ENCODE results near the gene RNF224. TPM values are rescaled to one million over a fixed set of nuclear protein-coding genes. Genes with fewer than 3 reads are reported as not detected.

Gene RNF224
- total and polyA plus RNA-seq, 4 experiments from 2014 or later = not detected

GRCh38 chr9:137201205-137201868 is 26.0 kb upstream of the RNF224 start:
- DNase-seq = no peak
- Histone ChIP-seq H3K36me3 (ENCODE audit: insufficient read depth, low read length) (no peaks in the 10 kb centered on the region), H3K27ac (ENCODE audit: low read depth, low read length) (peak overlapping the region; percentile 72), H3K9me3 (ENCODE audit: control insufficient read depth in 1 of 2, low read length in 2 of 2) (no peaks in the 10 kb centered on the region), H3K4me3 (ENCODE audit: low read length in 2 of 2) (peak overlapping the region; percentile 52 to 77), H3K4me1 (ENCODE audit: insufficient read depth, low read length) (peaks cover 47% of the 10 kb centered on the region), H3K27me3 (ENCODE audit: insufficient read depth, low read length) (no peaks in the 10 kb centered on the region)
- Mint-ChIP-seq H3K9me3 (no peaks in the 10 kb centered on the region), H3K4me3 (peak overlapping the region; percentile 79 to 93 (median 82)), H3K4me1 (peaks cover 14 to 43% (median 32%) of the 10 kb centered on the region in 4 donors), H3K36me3 (peaks cover 0 to 8% of the 10 kb centered on the region in 2 donors), H3K27me3 (no peaks in the 10 kb centered on the region), H3K27ac (peak overlapping the region; percentile 62 to 93 (median 83))
- ChIA-PET CTCF (ENCODE audit: partially characterized antibody) (interaction anchor here (0.7 to 1.4 kb wide), 5 partner anchors 12 to 83 kb away, joined by 3 to 7 read pairs (median 3); partner anchors contain the start of genes ANAPC2, CYSRT1 and SSNA1), POLR2A (ENCODE audit: partially characterized antibody) (interaction anchor here (0.7 to 11.9 kb wide), 20 partner anchors 8 to 221 kb away, joined by 3 to 169 read pairs (median 4); partner anchors contain the start of genes ANAPC2, CYSRT1, MAN1B1 and NELFB)
- intact Hi-C loops (cut with micrococcal nuclease) = loop anchor here (2.0 kb wide), 1 partner anchor 73 kb away; no protein-coding TSS in a partner anchor

- DNase-seq = no peak
- Mint-ChIP-seq H3K27ac (peak overlapping the region in 1 of 7 donors; percentile 96), H3K4me3 (peak overlapping the region in 1 of 8 donors; percentile 17), H3K27me3 (no peaks in the 10 kb centered on the region), H3K36me3 (peaks cover 9 to 14% of the 10 kb centered on the region in 2 donors), H3K9me3 (no peaks in the 10 kb centered on the region), H3K4me1 (peaks cover 26 to 59% (median 46%) of the 10 kb centered on the region in 4 donors)
- Histone ChIP-seq H3K9me3 (ENCODE audit: control insufficient read depth in 1 of 2, low read length in 2 of 2) (no peaks in the 10 kb centered on the region), H3K36me3 (ENCODE audit: insufficient read depth, low read length) (no peaks in the 10 kb centered on the region), H3K4me3 (ENCODE audit: low read length in 2 of 2) (no peak overlapping the region), H3K27ac (ENCODE audit: low read depth, low read length) (no peak overlapping the region), H3K27me3 (ENCODE audit: insufficient read depth, low read length) (no peaks in the 10 kb centered on the region), H3K4me1 (ENCODE audit: insufficient read depth, low read length) (peaks cover 57% of the 10 kb centered on the region)
- CTCF ChIA-PET (ENCODE audit: partially characterized antibody) = interaction anchor here (1.4 kb wide), 2 partner anchors 14 to 24 kb away, joined by 3 to 5 read pairs; partner anchors contain the start of genes RNF224 and SSNA1
- POLR2A ChIA-PET (ENCODE audit: partially characterized antibody) = interaction anchor here (1.5 to 11.9 kb wide), 4 partner anchors 14 to 38 kb away, joined by 4 to 169 read pairs (median 42); partner anchors contain the start of genes ANAPC2, CYSRT1, RNF208 and SSNA1
- intact Hi-C loops (cut with micrococcal nuclease) = no loop called here
These were observed 24.3 kb upstream of the RNF224 start for GRCh38 chr9:137202966-137203365.

GRCh38 chr9:137204731-137205125 is 22.6 kb upstream of the RNF224 start:
- CTCF ChIA-PET (ENCODE audit: partially characterized antibody) = interaction anchor here (0.6 to 1.5 kb wide), 5 partner anchors 16 to 75 kb away, joined by 3 to 5 read pairs (median 4); partner anchors contain the start of genes ANAPC2, NELFB and SSNA1
- intact Hi-C loops (cut with micrococcal nuclease) = loop anchor here (1.0 kb wide), 2 partner anchors 16 to 19 kb away; partner anchors contain the start of genes ANAPC2 and SSNA1
- POLR2A ChIA-PET (ENCODE audit: partially characterized antibody) = interaction anchor here (0.6 to 11.9 kb wide), 9 partner anchors 7 to 137 kb away, joined by 3 to 169 read pairs (median 5); partner anchors contain the start of genes ANAPC2, MAN1B1, NELFB and RNF208
- no peaks in the 10 kb centered on the region for H3K9me3 Mint-ChIP-seq
- Histone ChIP-seq H3K36me3 (ENCODE audit: insufficient read depth, low read length) (no peaks in the 10 kb centered on the region), H3K4me3 (ENCODE audit: low read length in 2 of 2) (peak overlapping the region; percentile 90 to 94), H3K9me3 (ENCODE audit: control insufficient read depth in 1 of 2, low read length in 2 of 2) (no peaks in the 10 kb centered on the region), H3K27me3 (ENCODE audit: insufficient read depth, low read length) (no peaks in the 10 kb centered on the region), H3K4me1 (ENCODE audit: insufficient read depth, low read length) (peaks cover 49% of the 10 kb centered on the region), H3K27ac (ENCODE audit: low read depth, low read length) (peak overlapping the region; percentile 94)
- no peaks in the 10 kb centered on the region for H3K27me3 Mint-ChIP-seq
- peaks cover 9 to 18% of the 10 kb centered on the region in 2 donors for H3K36me3 Mint-ChIP-seq
- peaks cover 26 to 59% (median 48%) of the 10 kb centered on the region in 4 donors for H3K4me1 Mint-ChIP-seq
- no peak for DNase-seq
- H3K27ac Mint-ChIP-seq = peak overlapping the region; percentile 92 to 99 (median 96)
- H3K4me3 Mint-ChIP-seq = peak overlapping the region; percentile 88 to 96 (median 94)

- intact Hi-C loops (cut with micrococcal nuclease) = loop anchor here (1.0 kb wide), 2 partner anchors 17 to 18 kb away; partner anchors contain the start of genes ANAPC2 and SSNA1
- H3K4me3 ChIP-seq (ENCODE audit: low read length in 2 of 2) = peak within 1 kb of the TSS; percentile 90 to 94
- DNase-seq = peak; percentile 89 to 93 (median 91)
- H3K36me3 ChIP-seq (ENCODE audit: insufficient read depth, low read length) = no peaks in the 10 kb centered on the region
- Mint-ChIP-seq H3K4me3 (peak within 1 kb of the TSS; percentile 88 to 96 (median 94)), H3K4me1 (peaks cover 26 to 59% (median 48%) of the 10 kb centered on the region in 4 donors), H3K27me3 (no peaks in the 10 kb centered on the region), H3K36me3 (peaks cover 9 to 18% of the 10 kb centered on the region in 2 donors), H3K27ac (peak within 1 kb of the TSS; percentile 92 to 99 (median 96)), H3K9me3 (no peaks in the 10 kb centered on the region)
- H3K27ac ChIP-seq (ENCODE audit: low read depth, low read length) = peak within 1 kb of the TSS; percentile 94
- H3K4me1 ChIP-seq (ENCODE audit: insufficient read depth, low read length) = peaks cover 49% of the 10 kb centered on the region
- no peaks in the 10 kb centered on the region for H3K9me3 ChIP-seq (ENCODE audit: control insufficient read depth in 1 of 2, low read length in 2 of 2)
- POLR2A ChIA-PET (ENCODE audit: partially characterized antibody) = interaction anchor here (0.6 to 11.9 kb wide), 9 partner anchors 8 to 138 kb away, joined by 3 to 169 read pairs (median 5); partner anchors contain the start of genes ANAPC2, MAN1B1, NELFB and RNF208
- no peaks in the 10 kb centered on the region for H3K27me3 ChIP-seq (ENCODE audit: insufficient read depth, low read length)
- CTCF ChIA-PET (ENCODE audit: partially characterized antibody) = interaction anchor here (0.6 to 1.5 kb wide), 3 partner anchors 17 to 31 kb away, joined by 3 to 5 read pairs (median 4); partner anchors contain the start of genes ANAPC2 and SSNA1
These were observed 21.9 kb upstream of the RNF224 start, which contains the start of the genes NDOR1 and TMEM203 for GRCh38 chr9:137205126-137206069. Gene NDOR1, plus strand, starts transcription at chr9:137205700. Its CDS starts 78 bp downstream, at chr9:137205778. Gene TMEM203, minus strand, starts transcription at chr9:137205648. Its CDS starts 234 bp downstream, at chr9:137205414.

- Histone ChIP-seq H3K36me3 (ENCODE audit: insufficient read depth, low read length) (no peaks in the 10 kb centered on the region), H3K9me3 (ENCODE audit: control insufficient read depth in 1 of 2, low read length in 2 of 2) (no peaks in the 10 kb centered on the region), H3K4me1 (ENCODE audit: insufficient read depth, low read length) (peaks cover 43% of the 10 kb centered on the region), H3K27me3 (ENCODE audit: insufficient read depth, low read length) (no peaks in the 10 kb centered on the region), H3K4me3 (ENCODE audit: low read length in 2 of 2) (peak overlapping the region in 1 of 2 donors; percentile 94), H3K27ac (ENCODE audit: low read depth, low read length) (peak overlapping the region; percentile 94)
- H3K27ac Mint-ChIP-seq = peak overlapping the region; percentile 83 to 96 (median 92)
- ChIA-PET CTCF (ENCODE audit: partially characterized antibody) (interaction anchor here (1.1 to 1.5 kb wide), 2 partner anchors 17 to 20 kb away, joined by 4 to 5 read pairs; partner anchors contain the start of gene RNF224), POLR2A (ENCODE audit: partially characterized antibody) (interaction anchor here (1.4 to 11.9 kb wide), 6 partner anchors 16 to 120 kb away, joined by 4 to 169 read pairs (median 8); partner anchors contain the start of genes ANAPC2, MAN1B1, NELFB and RNF208)
- H3K4me3 Mint-ChIP-seq = peak overlapping the region; percentile 88 to 96 (median 94)
- H3K36me3 Mint-ChIP-seq = peaks cover 9 to 15% of the 10 kb centered on the region in 2 donors
- no peak for DNase-seq
- H3K9me3 Mint-ChIP-seq = no peaks in the 10 kb centered on the region
- peaks cover 26 to 49% (median 40%) of the 10 kb centered on the region in 4 donors for H3K4me1 Mint-ChIP-seq
- H3K27me3 Mint-ChIP-seq = no peaks in the 10 kb centered on the region
- intact Hi-C loops (cut with micrococcal nuclease) = no loop called here
These were observed 20.7 kb upstream of the RNF224 start for GRCh38 chr9:137206602-137207001.

- CTCF ChIA-PET (ENCODE audit: partially characterized antibody) = no interaction called here
- H3K27me3 Mint-ChIP-seq = no peaks in the 10 kb centered on the region
- Histone ChIP-seq H3K4me3 (ENCODE audit: low read length in 2 of 2) (no peak overlapping the region), H3K4me1 (ENCODE audit: insufficient read depth, low read length) (peaks cover 8% of the 10 kb centered on the region), H3K36me3 (ENCODE audit: insufficient read depth, low read length) (no peaks in the 10 kb centered on the region), H3K27me3 (ENCODE audit: insufficient read depth, low read length) (no peaks in the 10 kb centered on the region), H3K9me3 (ENCODE audit: control insufficient read depth in 1 of 2, low read length in 2 of 2) (no peaks in the 10 kb centered on the region), H3K27ac (ENCODE audit: low read depth, low read length) (no peak overlapping the region)
- POLR2A ChIA-PET (ENCODE audit: partially characterized antibody) = interaction anchor here (0.6 kb wide), 1 partner anchor 19 kb away, joined by 3 read pairs; no protein-coding TSS in a partner anchor
- DNase-seq = no peak
- H3K27ac Mint-ChIP-seq = peak overlapping the region in 3 of 7 donors; percentile 35 to 71 (median 52)
- peaks cover 11 to 17% (median 14%) of the 10 kb centered on the region in 4 donors for H3K4me1 Mint-ChIP-seq
- H3K4me3 Mint-ChIP-seq = no peak overlapping the region
- intact Hi-C loops (cut with micrococcal nuclease) = no loop called here
- H3K36me3 Mint-ChIP-seq = peaks cover 8 to 9% of the 10 kb centered on the region in 2 donors
- H3K9me3 Mint-ChIP-seq = no peaks in the 10 kb centered on the region
These were observed 15.8 kb upstream of the RNF224 start for GRCh38 chr9:137211532-137211931.

Data from CD4-positive, alpha-beta memory T cell (primary cell).